Islet precursor cell (in vitro differentiated cells): Measurements from ENCODE around the gene ACER3.
A peak's percentile ranks its signal among the peaks of the same experiment; 100 is the strongest.
"Not testable (repeated sequence)": the region's sequence is repeated elsewhere in the genome, so short reads cannot be mapped to it uniquely, and the experiment has no call there.

ENCODE experiments used
- DNase-seq: peaks from one replicate; pipeline ENCODE4 v3.0.0-alpha.2; 2018

ACER3 gene

GRCh38 chr11:76837696-76838677 is 22.7 kb upstream of the ACER3 start:
- no peak for DNase-seq

- peak; percentile 77 for DNase-seq
Measured at GRCh38 chr11:76838678-76839068, 22.0 kb upstream of the ACER3 start.

- DNase-seq, result no peak
Measured at GRCh38 chr11:76839311-76839710, 21.4 kb upstream of the ACER3 start.

GRCh38 chr11:76841923-76842452 is 18.7 kb upstream of the ACER3 start:
- no peak for DNase-seq

GRCh38 chr11:76843907-76844306 is 16.8 kb upstream of the ACER3 start:
- no peak for DNase-seq

- DNase-seq, result no peak
Measured at GRCh38 chr11:76844511-76844910, 16.2 kb upstream of the ACER3 start.

GRCh38 chr11:76845069-76845468 is 15.6 kb upstream of the ACER3 start:
- DNase-seq, result no peak

GRCh38 chr11:76846441-76846840 is 14.3 kb upstream of the ACER3 start:
- no peak for DNase-seq

- DNase-seq, result no peak
Measured at GRCh38 chr11:76849376-76849775, 11.3 kb upstream of the ACER3 start.

GRCh38 chr11:76850130-76850529 is 10.6 kb upstream of the ACER3 start:
- no peak for DNase-seq

- DNase-seq, result no peak
Measured at GRCh38 chr11:76850815-76851214, 9.9 kb upstream of the ACER3 start.

GRCh38 chr11:76854709-76855108 is 6.0 kb upstream of the ACER3 start:
- no peak for DNase-seq

GRCh38 chr11:76855670-76856069 is 5.0 kb upstream of the ACER3 start:
- DNase-seq, result not testable (repeated sequence)

- no peak for DNase-seq
Measured at GRCh38 chr11:76856106-76856505, 4.6 kb upstream of the ACER3 start.

GRCh38 chr11:76856571-76856970 is 4.1 kb upstream of the ACER3 start:
- DNase-seq, result no peak

- no peak for DNase-seq
Measured at GRCh38 chr11:76857781-76858410, 2.8 kb upstream of the ACER3 start.

GRCh38 chr11:76859708-76860227 is 950 bp upstream of the ACER3 start:
- DNase-seq, result no peak

- no peak for DNase-seq
Measured at GRCh38 chr11:76861490-76861953, 804 bp downstream of the ACER3 start.

- DNase-seq, result not testable (repeated sequence)
Measured at GRCh38 chr11:76862794-76863193, 2.1 kb downstream of the ACER3 start.

- DNase-seq, result no peak
Measured at GRCh38 chr11:76863196-76863777, 2.6 kb downstream of the ACER3 start.

- no peak for DNase-seq
Measured at GRCh38 chr11:76872959-76873827, 12.5 kb downstream of the ACER3 start.

- DNase-seq, result no peak
Measured at GRCh38 chr11:76878014-76878413, 17.3 kb downstream of the ACER3 start.
